ENCODE data around the gene MINDY1. TPM values are rescaled to one million over a fixed set of nuclear protein-coding genes. Genes with fewer than 3 reads are reported as not detected.

MINDY1 gene
- 10 to 100 TPM; 21.7 to 51.8 (median 27.0) TPM for total RNA-seq
- polyA plus RNA-seq: 10 to 100 TPM; 15.6 to 26.4 (median 22.1) TPM

DNA sequence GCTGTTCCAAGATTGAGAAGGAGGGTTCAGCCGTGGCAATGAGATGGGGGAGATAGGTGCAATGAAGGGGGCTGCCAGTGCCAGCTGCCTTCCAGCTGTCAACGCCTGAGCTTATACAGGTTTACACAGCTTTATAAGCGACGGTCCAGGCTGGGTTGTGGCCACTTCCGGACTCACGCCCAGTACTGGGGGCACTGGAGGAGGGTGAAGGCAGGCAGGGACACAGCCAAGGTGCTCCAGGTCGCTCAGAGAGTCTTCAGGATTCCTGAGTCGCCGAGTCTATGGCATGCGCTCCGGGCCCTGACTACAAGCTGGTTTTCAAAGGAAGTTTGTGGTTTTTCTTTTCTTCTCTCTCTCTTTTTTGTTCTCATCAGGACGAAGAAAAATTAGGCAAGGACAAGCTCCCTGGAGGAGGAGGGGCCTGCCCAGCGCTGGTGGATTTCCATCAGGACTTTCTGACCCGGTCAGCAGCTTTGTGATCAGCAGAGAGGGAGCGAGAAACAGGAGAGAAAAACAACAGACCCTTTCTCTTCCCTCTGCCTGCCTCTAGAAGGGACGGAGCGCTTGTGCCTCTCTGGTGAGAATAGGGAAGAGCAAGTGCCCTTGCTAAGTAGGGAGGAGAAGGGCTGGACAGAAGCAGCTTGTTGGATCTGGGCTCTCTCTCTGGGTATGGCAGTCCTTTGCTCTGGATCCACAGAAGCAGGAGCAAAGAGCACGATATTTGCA lies at the start of gene MINDY1:
Gene MINDY1 (minus strand): TSS at position 576 of the 726 bp plus-strand sequence. CDS start 4,285 bp downstream, outside the sequence.
- peak within 1 kb of the TSS; percentile 56 to 73 (median 66) for H3K4me3 ChIP-seq
- peaks cover 0 to 75% (median 60%) of the 10 kb centered on the region in 4 donors for H3K4me1 ChIP-seq
- intact Hi-C loops (cut with DNase I): loop anchor here (1.0 kb wide), 1 partner anchor 31 kb away; no protein-coding TSS in a partner anchor

GRCh38 chr1:151056149-151056548 lies 49.4 kb upstream of the MINDY1 start:
- Histone ChIP-seq H3K4me3 (no peak overlapping the region), H3K27ac (peak overlapping the region; percentile 39 to 97 (median 92)), H3K27me3 (no peaks in the 10 kb centered on the region), H3K36me3 (peaks cover 35 to 48% (median 43%) of the 10 kb centered on the region in 4 donors), H3K4me1 (peaks cover 0 to 44% (median 39%) of the 10 kb centered on the region in 4 donors), H3K9me3 (no peaks in the 10 kb centered on the region)
- TF ChIP-seq EP300 (IDR thresholded peaks at IDR 0.05): no peak
- no peak for TF ChIP-seq POLR2A (IDR thresholded peaks at IDR 0.05)
- TF ChIP-seq POLR2AphosphoS5 (IDR thresholded peaks at IDR 0.05): no peak
- no peak for TF ChIP-seq CTCF (IDR thresholded peaks at IDR 0.05)
- 35 to 46% methylated on average over 2 of the region's 2 CpGs for WGBS, 2 donors
- no peak for DNase-seq
- intact Hi-C loops (cut with DNase I): no loop called here

More for the DNA sequence above, at the start of gene MINDY1:
- no peaks in the 10 kb centered on the region for H3K9me3 ChIP-seq
- H3K27ac ChIP-seq: peak within 1 kb of the TSS; percentile 85 to 93 (median 88)
- DNase-seq: peak; percentile 90
- no peaks in the 10 kb centered on the region for H3K27me3 ChIP-seq
- H3K36me3 ChIP-seq: peaks cover 0 to 9% (median 4%) of the 10 kb centered on the region in 4 donors
- WGBS, 2 donors: 2% methylated on average over 18 of the region's 18 CpGs
- TF ChIP-seq POLR2AphosphoS5 (IDR thresholded peaks at IDR 0.05) (peak; percentile 85 to 91 (median 90)), CTCF (IDR thresholded peaks at IDR 0.05) (peak; percentile 34 to 62 (median 56)), EP300 (IDR thresholded peaks at IDR 0.05) (no peak), POLR2A (IDR thresholded peaks at IDR 0.05) (peak; percentile 69 to 74)

GRCh38 chr1:151055581-151055980 lies 48.9 kb upstream of the MINDY1 start:
- intact Hi-C loops (cut with DNase I): no loop called here
- H3K27me3 ChIP-seq: no peaks in the 10 kb centered on the region
- DNase-seq: no peak
- TF ChIP-seq EP300 (IDR thresholded peaks at IDR 0.05) (no peak), CTCF (IDR thresholded peaks at IDR 0.05) (no peak), POLR2A (IDR thresholded peaks at IDR 0.05) (no peak), POLR2AphosphoS5 (IDR thresholded peaks at IDR 0.05) (no peak)
- WGBS, 2 donors: 37 to 46% methylated on average over 2 of the region's 2 CpGs
- H3K27ac ChIP-seq: peak overlapping the region; percentile 39 to 97 (median 92)
- H3K36me3 ChIP-seq: peaks cover 35 to 53% (median 43%) of the 10 kb centered on the region in 4 donors
- peaks cover 0 to 38% (median 36%) of the 10 kb centered on the region in 4 donors for H3K4me1 ChIP-seq
- H3K9me3 ChIP-seq: no peaks in the 10 kb centered on the region
- no peak overlapping the region for H3K4me3 ChIP-seq

DNA sequence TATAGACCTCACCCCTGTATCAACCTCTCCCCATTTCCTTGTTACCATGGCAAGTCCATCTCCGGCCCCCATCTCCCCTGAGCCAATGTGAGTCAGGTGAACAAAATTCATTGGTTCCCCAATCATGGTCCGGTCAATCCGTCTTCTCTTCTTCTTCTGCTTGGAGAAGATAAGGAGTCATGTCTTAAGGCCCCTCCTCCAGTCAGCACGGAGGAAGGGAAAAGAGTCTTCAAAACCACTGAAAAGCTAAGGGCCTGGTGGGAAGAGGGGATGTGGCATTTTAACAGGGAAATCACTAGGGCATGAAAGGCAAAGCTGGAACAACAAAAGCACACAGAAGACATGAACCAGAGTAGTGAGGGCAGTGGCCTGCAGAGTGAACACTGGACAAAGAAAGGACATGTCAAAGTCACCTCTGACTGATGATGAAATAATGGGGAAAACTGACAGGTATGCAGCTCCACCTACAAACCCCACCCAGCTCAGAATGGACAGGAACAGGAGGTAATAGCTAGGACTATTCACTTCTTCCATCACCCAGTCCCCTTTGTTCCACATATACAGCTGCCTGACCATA lies 48.4 kb upstream of the MINDY1 start:
- DNase-seq: no peak
- Histone ChIP-seq H3K36me3 (peaks cover 35 to 57% (median 43%) of the 10 kb centered on the region in 4 donors), H3K4me3 (no peak overlapping the region), H3K4me1 (peaks cover 0 to 37% (median 35%) of the 10 kb centered on the region in 4 donors), H3K9me3 (no peaks in the 10 kb centered on the region), H3K27ac (peak overlapping the region; percentile 39 to 97 (median 92)), H3K27me3 (no peaks in the 10 kb centered on the region)
- intact Hi-C loops (cut with DNase I): no loop called here
- 93 to 94% methylated on average over 4 of the region's 4 CpGs for WGBS, 2 donors
- TF ChIP-seq CTCF (IDR thresholded peaks at IDR 0.05) (no peak), POLR2AphosphoS5 (IDR thresholded peaks at IDR 0.05) (no peak), POLR2A (IDR thresholded peaks at IDR 0.05) (no peak), EP300 (IDR thresholded peaks at IDR 0.05) (no peak)

All from sigmoid colon (tissue), 7 donors.